ENCODE measurements around the gene SH2D5. TPM values are rescaled to one million over a fixed set of nuclear protein-coding genes. Genes with fewer than 3 reads are reported as not detected.

The SH2D5 gene
- total RNA-seq, 1 experiment from 2014 or later: 3.5 TPM

DNA sequence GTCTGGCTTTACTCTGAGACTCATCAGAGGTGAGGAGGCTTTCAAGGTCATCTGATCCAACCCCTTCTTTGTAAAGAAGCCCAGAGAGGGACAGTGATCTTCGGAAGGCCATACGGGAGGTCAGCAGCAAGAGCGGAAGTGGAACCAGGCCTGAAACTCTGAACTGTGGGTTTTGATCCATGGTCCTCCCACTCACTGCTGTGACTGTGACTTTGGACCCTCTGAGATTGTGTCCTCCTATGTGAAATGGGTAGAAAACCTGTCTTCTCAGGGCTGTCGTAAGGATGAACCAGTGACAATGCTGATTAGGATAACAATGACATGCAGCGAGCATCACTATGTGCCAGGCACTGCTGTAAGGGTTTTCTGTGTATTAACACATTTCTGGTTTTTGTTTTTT is 61.6 kb downstream of the SH2D5 start:
- no peak overlapping the region for H3K27ac Mint-ChIP-seq (ENCODE audit: unreplicated experiment)
- no peaks in the 10 kb centered on the region for H3K9me3 Mint-ChIP-seq (ENCODE audit: unreplicated experiment)
- no peaks in the 10 kb centered on the region for H3K4me1 ChIP-seq
- no peaks in the 10 kb centered on the region for H3K36me3 Mint-ChIP-seq (ENCODE audit: insufficient read depth, unreplicated experiment)
- DNase-seq: no peak
- BruUV-seq (replicated peaks): no TSS peak
- POLR2A ChIA-PET: no interaction called here
- no peaks in the 10 kb centered on the region for H3K36me3 ChIP-seq (ENCODE audit: control insufficient read depth, insufficient read depth, low read length)
- H3K4me3 Mint-ChIP-seq (ENCODE audit: unreplicated experiment): no peak overlapping the region
- no peaks in the 10 kb centered on the region for H3K27me3 ChIP-seq (replicated peaks; ENCODE audit: control insufficient read depth, insufficient read depth, low read length)
- intact Hi-C loops (cut with micrococcal nuclease; ENCODE audit: unreplicated experiment): no loop called here
- no peak overlapping the region for H3K4me3 ChIP-seq (ENCODE audit: low read depth, low read length)
- no peaks in the 10 kb centered on the region for H3K27me3 Mint-ChIP-seq (ENCODE audit: insufficient read depth, unreplicated experiment)
- TF ChIP-seq, protein P1, sequence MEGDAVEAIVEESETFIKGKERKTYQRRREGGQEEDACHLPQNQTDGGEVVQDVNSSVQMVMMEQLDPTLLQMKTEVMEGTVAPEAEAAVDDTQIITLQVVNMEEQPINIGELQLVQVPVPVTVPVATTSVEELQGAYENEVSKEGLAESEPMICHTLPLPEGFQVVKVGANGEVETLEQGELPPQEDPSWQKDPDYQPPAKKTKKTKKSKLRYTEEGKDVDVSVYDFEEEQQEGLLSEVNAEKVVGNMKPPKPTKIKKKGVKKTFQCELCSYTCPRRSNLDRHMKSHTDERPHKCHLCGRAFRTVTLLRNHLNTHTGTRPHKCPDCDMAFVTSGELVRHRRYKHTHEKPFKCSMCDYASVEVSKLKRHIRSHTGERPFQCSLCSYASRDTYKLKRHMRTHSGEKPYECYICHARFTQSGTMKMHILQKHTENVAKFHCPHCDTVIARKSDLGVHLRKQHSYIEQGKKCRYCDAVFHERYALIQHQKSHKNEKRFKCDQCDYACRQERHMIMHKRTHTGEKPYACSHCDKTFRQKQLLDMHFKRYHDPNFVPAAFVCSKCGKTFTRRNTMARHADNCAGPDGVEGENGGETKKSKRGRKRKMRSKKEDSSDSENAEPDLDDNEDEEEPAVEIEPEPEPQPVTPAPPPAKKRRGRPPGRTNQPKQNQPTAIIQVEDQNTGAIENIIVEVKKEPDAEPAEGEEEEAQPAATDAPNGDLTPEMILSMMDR (IDR thresholded peaks at IDR 0.05; ENCODE audit: insufficient read depth in 1 of 2, low read depth in 1 of 2, low read length in 1 of 2, severe bottlenecking in 1 of 2, unreplicated experiment in 1 of 2): no peak
- CTCF ChIA-PET: no interaction called here
- H3K9me3 ChIP-seq: no peaks in the 10 kb centered on the region
- no peaks in the 10 kb centered on the region for H3K4me1 Mint-ChIP-seq (ENCODE audit: low read depth, unreplicated experiment)

Other genes starting within 250 kb of the SH2D5 start
- 47.5 and 55.0 TPM in 2 replicates for gene CAMK2N1, start 246.5 kb downstream of the SH2D5 start, total RNA-seq (2022)
- gene MUL1, start 224.6 kb downstream of the SH2D5 start, total RNA-seq (2022): 18.3 and 18.7 TPM in 2 replicates
- gene FAM43B, start 180.1 kb downstream of the SH2D5 start, total RNA-seq (2022): 3.6 and 4.4 TPM in 2 replicates
- gene CDA, start 143.6 kb downstream of the SH2D5 start, total RNA-seq (2022): 0.95 TPM in 1 of 2 replicates, not detected in the other
- gene PINK1, start 99.2 kb downstream of the SH2D5 start, total RNA-seq (2022): 18.4 and 23.2 TPM in 2 replicates
- gene DDOST, start 71.3 kb downstream of the SH2D5 start, total RNA-seq (2022): 332 and 339 TPM in 2 replicates
- 1.3 and 1.5 TPM in 2 replicates for gene KIF17, start 14.7 kb downstream of the SH2D5 start, total RNA-seq (2022)
- gene HP1BP3, start 54.6 kb upstream of the SH2D5 start, total RNA-seq (2022): 222 and 240 TPM in 2 replicates

Data from Caco-2 (cell line).